GM12801 (cell line): ENCODE measurements around the gene PPCS.

Experiments
- TF ChIP-seq, protein P1 (sequence below): IDR thresholded peaks from one replicate; pipeline ENCODE4 v1.5.1; 2011; ENCODE audit warnings: control low read depth; ENCODE audit not compliant: insufficient read length; ENCODE audit errors: extremely low read depth

Gene PPCS

DNA sequence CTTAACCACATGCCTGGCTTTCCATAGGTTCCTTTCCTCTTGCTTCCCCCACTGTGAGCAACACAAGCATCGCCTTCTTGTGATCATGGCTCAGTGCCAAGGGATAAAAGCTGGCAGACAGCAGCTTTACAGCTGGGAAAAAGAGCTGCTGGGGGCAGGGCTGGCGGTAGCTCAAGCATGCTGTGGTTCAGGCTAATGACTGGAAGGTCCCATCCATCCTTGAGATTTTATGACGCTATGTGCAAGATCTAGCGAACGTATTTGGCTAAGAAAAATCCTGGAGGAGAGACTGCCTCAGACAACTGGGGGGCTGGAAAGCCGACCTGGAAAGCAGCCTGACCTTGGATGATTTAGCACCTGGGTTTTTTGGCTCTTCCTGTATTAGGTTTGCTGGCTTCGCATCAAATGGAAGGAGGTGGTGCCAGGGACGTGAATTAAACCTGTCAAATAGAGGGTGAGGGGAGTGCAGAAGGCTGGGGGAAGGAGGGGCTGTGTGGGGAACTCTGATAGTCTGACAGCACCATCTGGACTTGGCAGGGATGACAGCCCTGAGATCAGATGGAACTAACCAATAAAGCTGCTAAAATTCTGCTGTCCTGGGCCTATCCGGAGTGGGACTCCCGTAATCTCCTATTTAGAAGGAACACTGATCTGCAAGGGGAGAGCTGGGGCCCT, 35.3 kb upstream of the PPCS start:
- TF ChIP-seq, protein P1, sequence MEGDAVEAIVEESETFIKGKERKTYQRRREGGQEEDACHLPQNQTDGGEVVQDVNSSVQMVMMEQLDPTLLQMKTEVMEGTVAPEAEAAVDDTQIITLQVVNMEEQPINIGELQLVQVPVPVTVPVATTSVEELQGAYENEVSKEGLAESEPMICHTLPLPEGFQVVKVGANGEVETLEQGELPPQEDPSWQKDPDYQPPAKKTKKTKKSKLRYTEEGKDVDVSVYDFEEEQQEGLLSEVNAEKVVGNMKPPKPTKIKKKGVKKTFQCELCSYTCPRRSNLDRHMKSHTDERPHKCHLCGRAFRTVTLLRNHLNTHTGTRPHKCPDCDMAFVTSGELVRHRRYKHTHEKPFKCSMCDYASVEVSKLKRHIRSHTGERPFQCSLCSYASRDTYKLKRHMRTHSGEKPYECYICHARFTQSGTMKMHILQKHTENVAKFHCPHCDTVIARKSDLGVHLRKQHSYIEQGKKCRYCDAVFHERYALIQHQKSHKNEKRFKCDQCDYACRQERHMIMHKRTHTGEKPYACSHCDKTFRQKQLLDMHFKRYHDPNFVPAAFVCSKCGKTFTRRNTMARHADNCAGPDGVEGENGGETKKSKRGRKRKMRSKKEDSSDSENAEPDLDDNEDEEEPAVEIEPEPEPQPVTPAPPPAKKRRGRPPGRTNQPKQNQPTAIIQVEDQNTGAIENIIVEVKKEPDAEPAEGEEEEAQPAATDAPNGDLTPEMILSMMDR: no peak

DNA sequence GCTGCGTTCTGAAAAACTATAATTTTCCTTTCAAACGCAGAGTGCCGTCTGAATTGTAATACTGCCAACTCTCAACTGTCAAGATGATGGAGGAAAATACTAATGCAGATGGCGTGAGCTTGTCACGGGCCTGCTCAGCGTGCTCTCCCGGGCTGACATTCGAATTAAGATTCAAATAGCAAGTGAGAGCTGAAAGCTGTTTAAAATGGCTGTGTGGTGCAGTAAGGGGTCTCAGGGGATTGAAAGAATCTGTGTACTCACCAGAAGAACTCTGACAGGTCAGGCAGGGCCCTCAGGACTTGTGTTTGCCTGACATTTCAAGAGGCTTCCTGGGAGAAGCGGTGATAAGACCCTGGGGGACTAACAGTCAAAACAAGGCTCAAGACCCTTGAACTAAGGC, 33.6 kb upstream of the PPCS start:
- TF ChIP-seq, protein P1: no peak

DNA sequence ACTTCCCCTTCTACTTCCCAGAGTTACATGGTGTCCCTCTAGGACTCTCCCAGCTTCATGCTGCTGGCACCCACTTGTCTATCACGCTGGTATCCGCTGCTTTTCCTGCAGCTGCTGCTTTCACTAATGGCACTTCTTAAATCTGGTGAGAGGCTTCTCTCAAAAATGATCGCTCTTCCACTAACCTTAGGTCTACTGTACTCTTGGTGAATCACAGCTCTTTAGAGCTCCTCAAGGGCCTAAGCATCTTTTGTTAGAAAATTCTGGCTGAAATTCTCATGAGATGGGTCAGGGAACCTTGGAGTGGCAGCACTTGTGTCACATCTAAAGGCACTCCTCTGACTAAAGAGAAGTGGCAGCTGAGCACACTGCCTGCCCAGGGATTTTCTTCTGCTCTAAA, 32.7 kb upstream of the PPCS start:
- TF ChIP-seq, protein P1: no peak

DNA sequence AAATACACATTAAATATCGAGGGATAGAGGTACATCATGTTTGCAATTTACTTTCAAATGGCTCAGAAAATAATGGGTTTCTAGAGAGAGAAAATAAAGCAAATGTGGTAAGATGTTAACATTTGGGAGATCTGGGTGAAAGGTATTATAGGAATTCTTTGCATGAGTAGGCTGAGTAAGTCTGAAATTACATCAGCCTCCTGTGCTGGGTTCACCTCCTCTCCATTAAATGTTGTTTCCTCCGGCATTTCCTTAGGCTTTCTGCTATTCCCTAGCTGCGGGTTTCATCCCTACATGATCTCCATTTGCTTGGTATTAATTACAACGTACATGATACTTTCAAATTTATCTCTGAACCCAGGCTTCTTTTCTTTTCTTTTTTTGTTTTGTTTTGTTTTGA, 32.1 kb upstream of the PPCS start:
- TF ChIP-seq, protein P1: no peak

DNA sequence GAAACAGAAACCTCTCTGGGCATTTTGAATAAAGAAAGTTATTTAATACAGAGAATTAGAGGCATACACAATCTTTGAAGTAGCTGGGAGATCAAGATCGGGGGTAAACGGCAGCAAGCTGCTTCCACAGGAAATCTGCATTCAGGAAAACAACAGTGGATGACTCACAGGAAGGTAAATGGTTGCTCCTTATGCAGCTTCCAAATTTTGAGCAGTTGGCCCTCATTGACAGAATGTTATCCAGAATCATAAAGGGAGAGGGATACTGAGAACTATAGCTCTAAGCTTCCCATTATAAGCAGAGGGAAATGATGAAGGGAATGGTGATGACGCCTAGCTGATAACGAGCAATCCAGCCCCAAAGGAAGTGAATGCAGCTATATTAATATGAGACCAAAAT, 29.1 kb upstream of the PPCS start:
- TF ChIP-seq, protein P1: no peak

DNA sequence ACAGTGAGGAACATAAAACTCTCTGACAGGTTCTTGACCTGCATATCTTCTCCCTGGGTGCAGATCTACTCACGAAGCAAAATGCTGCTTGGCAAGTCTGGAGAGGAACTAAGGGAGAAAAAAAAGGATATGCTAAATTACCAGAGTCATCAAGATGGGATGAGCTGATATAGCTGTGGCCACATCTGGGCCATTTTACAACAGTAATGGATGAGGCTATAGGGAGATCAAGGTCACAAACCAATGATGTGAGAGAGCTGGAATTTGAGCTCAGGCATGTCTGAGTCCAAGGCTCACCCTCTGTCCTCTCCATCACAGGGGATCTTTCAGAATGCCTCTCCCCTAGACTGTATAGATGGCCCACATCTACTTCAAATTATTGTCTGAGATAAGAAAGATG, 26.7 kb upstream of the PPCS start:
- TF ChIP-seq, protein P1: no peak

DNA sequence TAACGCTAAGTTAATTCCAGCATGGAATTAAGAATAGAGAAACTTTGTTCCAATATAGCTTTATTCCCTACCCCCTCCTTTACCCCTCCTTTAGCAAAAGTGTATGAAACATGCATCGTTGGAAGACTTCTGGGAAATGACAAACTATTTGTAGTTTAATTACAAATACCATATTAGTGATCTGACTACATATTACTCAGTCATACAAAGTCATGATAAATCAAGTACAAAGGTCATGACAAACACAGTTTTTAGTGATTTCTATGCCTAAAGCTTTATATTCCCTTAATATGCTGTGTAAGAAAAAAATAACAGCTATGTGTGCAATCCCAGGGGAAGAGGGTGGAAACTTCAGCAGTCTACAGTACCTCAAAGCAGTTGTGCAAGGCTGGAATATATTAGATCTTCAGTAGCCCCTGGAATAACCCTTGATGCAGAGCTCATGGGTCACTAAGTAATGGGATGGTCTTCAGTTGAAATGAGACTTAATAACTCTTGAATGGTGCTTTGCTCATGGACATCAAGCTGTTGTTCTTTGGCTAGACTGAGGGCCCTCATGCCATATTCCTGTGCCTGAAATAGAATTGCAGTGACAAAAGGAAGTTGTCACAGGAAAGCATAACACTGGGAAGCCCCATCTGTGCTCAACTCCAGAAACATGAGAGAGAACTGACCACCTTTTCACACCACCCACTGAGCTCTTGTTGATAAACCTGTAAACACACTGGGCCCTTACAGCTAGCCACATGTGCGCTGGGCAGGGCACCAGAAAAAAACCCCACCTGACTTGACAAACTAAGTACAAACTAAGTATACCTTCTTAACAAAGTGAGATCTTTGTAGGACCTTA, 25.8 kb upstream of the PPCS start:
- TF ChIP-seq, protein P1: no peak
